Mucosa of rectum (tissue), 2 donors: Measurements from ENCODE around the gene CCR6.
"Not testable (repeated sequence)": the region's sequence is repeated elsewhere in the genome, so short reads cannot be mapped to it uniquely, and the experiment has no call there.

ENCODE experiments used
- H3K27ac ChIP-seq, 2 donors: one replicate each; pipeline ENCODE4 v1.7.0; 2013; ENCODE audit warnings: inconsistent platforms in 2 of 2, low read depth in 2 of 2, low read length in 2 of 2
- H3K27me3 ChIP-seq, 2 donors: one replicate each; pipeline ENCODE4 v1.7.0; 2013; ENCODE audit warnings: low read length in 2 of 2; ENCODE audit not compliant: control insufficient read depth in 2 of 2, insufficient read depth in 2 of 2
- H3K36me3 ChIP-seq, 2 donors: one replicate each; pipeline ENCODE4 v1.7.0; 2013; ENCODE audit warnings: low read length in 2 of 2; ENCODE audit not compliant: control insufficient read depth in 2 of 2, insufficient read depth in 2 of 2
- H3K4me1 ChIP-seq, 2 donors: one replicate each; pipeline ENCODE4 v1.7.0; 2013; ENCODE audit warnings: low read length in 2 of 2, mild to moderate bottlenecking in 1 of 2; ENCODE audit not compliant: control insufficient read depth in 2 of 2, insufficient read depth in 2 of 2
- H3K4me3 ChIP-seq, 2 donors: one replicate each; pipeline ENCODE4 v1.7.0; 2013; ENCODE audit warnings: low read length in 2 of 2
- H3K9ac ChIP-seq, 2 donors: one replicate each; pipeline ENCODE4 v1.7.0; 2013; ENCODE audit warnings: low read length in 2 of 2, low read depth in 1 of 2, mild to moderate bottlenecking in 1 of 2
- H3K9me3 ChIP-seq, 2 donors: one replicate each; pipeline ENCODE4 v1.7.0; 2013; ENCODE audit warnings: low read length in 2 of 2; ENCODE audit not compliant: control insufficient read depth in 2 of 2
- donor health status: healthy.
- donor health status: Normal muscosa, but diverticular disease.

Gene CCR6

GRCh38 chr6:167180086-167180485, 57.2 kb downstream of the CCR6 start:
- not testable (repeated sequence) for H3K9ac ChIP-seq, H3K9me3 ChIP-seq, H3K27me3 ChIP-seq, H3K4me3 ChIP-seq, H3K4me1 ChIP-seq, H3K36me3 ChIP-seq, H3K27ac ChIP-seq

GRCh38 chr6:167181351-167181750, 58.5 kb downstream of the CCR6 start:
- H3K9me3 ChIP-seq, H3K4me1 ChIP-seq, H3K4me3 ChIP-seq, H3K9ac ChIP-seq, H3K36me3 ChIP-seq, H3K27ac ChIP-seq, H3K27me3 ChIP-seq: not testable (repeated sequence)

- not testable (repeated sequence) for H3K27me3 ChIP-seq, H3K9ac ChIP-seq, H3K36me3 ChIP-seq, H3K4me1 ChIP-seq, H3K9me3 ChIP-seq, H3K27ac ChIP-seq, H3K4me3 ChIP-seq
Measured at GRCh38 chr6:167182913-167183314, 60.0 kb downstream of the CCR6 start.

GRCh38 chr6:167185101-167185500, 62.2 kb downstream of the CCR6 start:
- not testable (repeated sequence) for H3K9ac ChIP-seq, H3K27me3 ChIP-seq, H3K9me3 ChIP-seq, H3K4me3 ChIP-seq, H3K27ac ChIP-seq, H3K36me3 ChIP-seq, H3K4me1 ChIP-seq

GRCh38 chr6:167187275-167187674, 64.4 kb downstream of the CCR6 start:
- not testable (repeated sequence) for H3K27ac ChIP-seq, H3K4me3 ChIP-seq, H3K4me1 ChIP-seq, H3K9me3 ChIP-seq, H3K36me3 ChIP-seq, H3K9ac ChIP-seq, H3K27me3 ChIP-seq
